ENCODE results near the gene LCK.

Gene LCK

DNA sequence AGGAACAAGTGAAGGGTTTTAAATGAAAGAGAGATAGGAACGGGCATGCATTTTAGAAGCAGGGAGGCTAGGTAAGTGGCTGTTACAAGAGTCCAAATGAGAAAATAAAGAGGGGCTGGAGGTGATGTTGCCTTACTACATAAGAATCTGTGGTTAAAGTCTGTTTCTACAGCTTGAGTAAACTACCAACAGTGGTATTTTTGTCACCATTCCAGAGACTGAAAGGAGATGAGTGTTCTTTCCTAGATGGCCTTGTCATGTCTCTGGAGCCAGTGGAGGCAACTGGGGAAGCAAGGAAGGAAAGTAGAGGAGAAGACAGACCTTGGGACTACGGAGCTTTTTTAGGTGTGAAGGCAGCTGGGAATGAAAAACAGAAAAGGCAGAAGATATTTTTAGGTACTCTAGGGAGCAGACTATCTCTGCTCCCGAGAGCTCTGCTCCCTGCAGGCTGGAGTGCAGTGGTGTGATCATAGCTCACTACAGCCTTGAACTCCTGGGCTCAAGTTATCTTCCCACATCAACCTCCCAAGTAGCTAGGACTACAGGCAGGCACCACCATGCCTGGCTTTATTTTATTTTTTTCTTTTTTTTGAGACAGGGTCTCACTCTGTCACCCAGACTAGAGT is 53.0 kb downstream of the LCK start:
- intact Hi-C loops (cut with DNase I): no loop called here
- DNase-seq: no peak

GRCh38 chr1:32305310-32305709 is 54.2 kb downstream of the LCK start:
- intact Hi-C loops (cut with DNase I): no loop called here
- no peak for DNase-seq

DNA sequence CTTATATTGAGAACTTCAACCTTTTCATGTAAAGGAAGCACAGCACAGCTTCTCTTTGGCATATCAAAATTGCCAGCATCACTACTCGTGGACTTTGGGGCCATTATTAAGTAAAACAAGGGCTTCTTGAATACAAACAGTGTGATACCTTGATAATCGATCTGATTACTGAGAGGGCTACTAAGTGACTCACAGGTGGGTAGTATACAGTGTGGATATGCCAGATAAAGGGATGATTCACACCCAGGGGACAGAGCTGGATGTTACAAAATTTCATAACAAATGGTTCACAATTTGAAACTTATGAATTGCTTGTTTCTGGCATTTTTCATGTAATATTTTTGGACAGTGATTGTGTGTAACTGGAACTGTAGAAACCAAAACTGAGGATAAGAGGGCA is 56.3 kb downstream of the LCK start:
- no peak for DNase-seq
- intact Hi-C loops (cut with DNase I): no loop called here

DNA sequence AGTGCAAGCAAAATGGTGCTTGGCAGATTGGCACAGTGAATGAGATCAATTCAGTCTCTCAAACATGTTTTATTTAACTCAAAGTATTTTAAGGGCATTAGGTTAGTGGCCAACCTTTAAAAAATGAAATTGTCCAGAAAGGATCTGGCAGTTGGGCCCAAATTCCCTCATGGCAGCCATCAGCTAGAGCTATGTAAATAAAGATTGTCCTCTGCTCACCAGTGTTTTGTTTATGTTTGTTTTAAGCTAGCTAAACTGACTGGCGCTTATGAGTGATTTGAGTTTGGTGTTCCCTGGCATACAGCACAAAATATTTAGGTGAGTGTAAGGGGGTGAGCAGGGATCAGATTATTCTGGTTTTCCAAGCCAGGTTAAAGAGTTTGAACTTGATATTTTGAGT is 58.9 kb downstream of the LCK start:
- intact Hi-C loops (cut with DNase I): no loop called here
- no peak for DNase-seq

- intact Hi-C loops (cut with DNase I): no loop called here
- no peak for DNase-seq
These were observed 60.8 kb downstream of the LCK start for GRCh38 chr1:32311709-32312393.

DNA sequence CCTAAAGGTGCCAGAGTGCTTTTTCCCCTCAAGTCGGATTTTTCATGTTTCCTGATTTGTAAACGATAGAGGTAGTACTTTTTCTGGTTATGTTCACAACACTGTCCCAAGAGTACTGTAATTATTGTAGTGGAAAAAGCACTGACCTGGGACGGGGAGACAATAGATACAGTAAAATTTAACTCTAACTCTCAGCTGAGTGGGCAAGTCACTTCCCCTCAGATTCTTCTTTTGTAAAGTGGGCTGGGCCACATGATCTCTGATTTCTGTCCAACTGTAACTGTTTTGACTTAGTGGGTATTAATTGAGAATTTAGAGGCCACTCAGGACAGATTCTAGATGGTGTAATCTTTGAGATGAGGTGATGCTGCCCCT is 65.8 kb downstream of the LCK start:
- intact Hi-C loops (cut with DNase I): no loop called here

GRCh38 chr1:32318127-32318869 is 67.2 kb downstream of the LCK start:
- intact Hi-C loops (cut with DNase I): no loop called here
- DNase-seq: no peak

More for the DNA sequence above, 65.8 kb downstream of the LCK start:
- no peak for DNase-seq

DNA sequence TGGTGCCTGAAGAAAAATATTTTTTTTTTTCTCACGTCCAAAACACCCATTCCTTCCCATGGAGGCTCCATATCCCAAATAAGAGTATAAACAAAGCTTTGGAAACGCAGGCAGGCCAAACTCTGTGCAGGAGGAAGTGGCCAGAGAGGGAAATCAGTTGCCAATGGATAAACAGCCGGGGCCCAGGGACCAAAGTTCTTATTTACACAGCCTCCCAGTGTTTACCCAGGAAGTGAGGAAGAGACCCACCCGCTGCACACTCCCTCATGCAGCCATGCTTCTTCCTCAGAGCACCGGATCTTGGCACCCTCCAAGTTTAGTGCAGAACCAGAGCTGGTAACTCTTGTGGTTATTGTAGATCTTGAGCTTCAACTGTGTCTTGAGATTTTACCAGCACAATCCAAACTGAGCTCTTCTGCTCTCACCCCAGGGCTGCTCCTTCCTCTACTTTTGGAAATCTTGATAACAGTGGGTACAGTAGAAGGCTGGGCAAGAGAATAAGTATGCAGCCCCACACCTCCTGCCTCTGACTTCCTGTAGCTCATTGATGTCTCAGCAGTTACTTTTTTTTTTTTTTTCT is 70.7 kb downstream of the LCK start:
- intact Hi-C loops (cut with DNase I): no loop called here
- no peak for DNase-seq

- intact Hi-C loops (cut with DNase I): no loop called here
These were observed 76.1 kb downstream of the LCK start for GRCh38 chr1:32327204-32327603.

DNA sequence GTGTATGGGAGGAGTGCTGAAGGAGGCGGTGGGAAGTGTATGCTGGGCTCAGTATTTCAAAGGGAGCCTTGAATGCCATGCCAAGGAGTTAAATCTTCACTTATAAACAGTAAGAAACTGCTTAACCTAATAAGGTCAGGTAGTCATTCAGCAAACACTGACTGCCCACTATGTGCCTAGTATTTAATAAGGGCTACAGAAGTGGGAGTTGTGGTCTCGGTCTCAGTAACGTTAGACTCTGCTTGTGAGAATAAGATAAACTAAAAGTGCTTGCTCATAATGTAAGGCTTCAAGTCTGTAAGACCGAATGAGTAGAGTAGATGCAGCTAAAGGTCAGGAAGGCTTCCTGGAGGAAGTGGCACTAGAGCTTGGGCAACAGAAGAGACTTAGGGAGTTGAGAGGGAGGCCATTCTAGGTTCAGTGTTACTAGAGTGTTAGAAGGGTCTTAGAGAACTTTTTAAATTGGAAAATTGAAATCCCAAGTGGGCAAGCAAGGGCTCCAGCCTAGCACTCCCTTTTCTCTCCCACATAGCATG is 78.9 kb downstream of the LCK start:
- intact Hi-C loops (cut with DNase I): no loop called here
- no peak for DNase-seq

More at GRCh38 chr1:32327204-32327603, 76.1 kb downstream of the LCK start:
- DNase-seq: no peak

- intact Hi-C loops (cut with DNase I): no loop called here
These were observed 79.6 kb downstream of the LCK start for GRCh38 chr1:32330558-32331151.

GRCh38 chr1:32331549-32331948 is 80.5 kb downstream of the LCK start:
- intact Hi-C loops (cut with DNase I): no loop called here
- no peak for DNase-seq

More at GRCh38 chr1:32330558-32331151, 79.6 kb downstream of the LCK start:
- no peak for DNase-seq

- peak in 26 of 42 donors; percentile 32 to 74 (median 54) for DNase-seq
- intact Hi-C loops (cut with DNase I): no loop called here
These were observed 81.4 kb downstream of the LCK start for GRCh38 chr1:32332290-32333079.

GRCh38 chr1:32333251-32333963 is 82.3 kb downstream of the LCK start:
- no peak for DNase-seq
- intact Hi-C loops (cut with DNase I): no loop called here

GRCh38 chr1:32334274-32334861 is 83.3 kb downstream of the LCK start:
- peak in 1 of 42 donors; percentile 13 for DNase-seq
- intact Hi-C loops (cut with DNase I): no loop called here

DNA sequence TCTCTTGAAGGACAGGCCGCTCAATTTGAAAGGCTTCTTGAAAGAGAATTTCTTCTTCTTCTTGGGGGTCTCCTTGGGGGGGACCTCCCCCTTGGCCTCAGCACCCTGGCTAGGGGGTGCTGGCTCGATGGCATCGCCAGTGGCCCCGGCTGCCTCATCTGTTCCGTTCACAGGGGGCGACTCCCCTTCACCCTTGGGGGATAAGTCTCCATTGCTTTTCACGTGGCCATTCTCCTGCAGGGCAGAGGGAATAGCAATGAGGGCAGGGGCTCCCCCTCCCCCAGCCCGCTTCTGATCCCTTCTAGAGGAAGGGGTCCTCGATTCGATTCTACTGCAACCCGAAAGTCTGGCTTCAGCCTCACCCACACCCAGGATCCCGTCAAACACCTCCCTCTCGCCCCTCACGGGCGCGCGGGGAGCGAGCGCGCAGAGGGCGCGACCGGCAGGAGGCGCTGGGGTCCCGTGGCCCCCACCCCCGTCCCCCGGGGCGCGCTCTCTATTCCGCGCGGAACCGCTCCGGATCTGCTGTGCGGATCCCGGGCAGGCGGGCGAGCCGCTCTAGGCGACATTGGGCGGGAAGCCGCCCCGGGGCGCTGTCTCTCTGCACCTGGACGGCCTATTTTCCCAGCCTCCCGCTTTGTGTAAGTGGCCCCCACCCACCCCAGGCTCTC is 83.9 kb downstream of the LCK start:
- intact Hi-C loops (cut with DNase I): no loop called here
- DNase-seq: peak in 37 of 42 donors; percentile 34 to 83 (median 60)

DNA sequence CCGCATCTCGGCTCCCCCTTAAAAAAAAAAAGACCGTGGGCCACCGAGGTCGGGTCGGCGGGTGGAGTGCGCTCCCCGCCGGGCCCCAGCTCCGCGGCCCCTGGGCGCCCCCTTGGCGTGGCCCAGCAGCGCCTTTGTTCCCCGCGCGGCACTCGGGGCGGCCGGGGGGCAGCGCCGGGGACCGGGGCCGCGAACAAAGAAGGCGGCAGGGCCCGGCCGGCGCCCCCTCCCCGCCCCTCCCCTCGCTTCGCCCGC is 84.4 kb downstream of the LCK start:
- intact Hi-C loops (cut with DNase I): no loop called here
- no peak for DNase-seq
